Central memory CD8-positive, alpha-beta T cell (primary cell): ENCODE measurements around the gene ITIH1.
"Not testable (repeated sequence)": the region's sequence is repeated elsewhere in the genome, so short reads cannot be mapped to it uniquely, and the experiment has no call there.

Source experiments
- ATAC-seq: fragments of 150-1000 bp; cut with Tn5 transposase; replicated peaks from 2 replicates; pipeline ENCODE4 v1.10.0; 2022; ENCODE audit warnings: mild to moderate bottlenecking, moderate FRiP score, moderate number of reproducible peaks; ENCODE audit not compliant: poor library complexity, severe bottlenecking; ENCODE audit errors: extremely low read depth
- DNase-seq, 2 donors: peaks; one replicate each; pipeline ENCODE4 v3.0.0; 2021; ENCODE audit warnings: low spot score in 2 of 2
- H3K27ac Mint-ChIP-seq: one replicate; pipeline ENCODE4 v1.8.0; 2022; ENCODE audit warnings: low read depth, mild to moderate bottlenecking, moderate library complexity, mixed read lengths
- H3K27me3 Mint-ChIP-seq: one replicate; pipeline ENCODE4 v1.8.0; 2022; ENCODE audit warnings: mixed read lengths
- H3K36me3 Mint-ChIP-seq: one replicate; pipeline ENCODE4 v1.8.0; 2022; ENCODE audit warnings: mild to moderate bottlenecking, moderate library complexity, mixed read lengths; ENCODE audit not compliant: insufficient read depth
- H3K4me1 Mint-ChIP-seq: one replicate; pipeline ENCODE4 v1.8.0; 2022; ENCODE audit warnings: mixed read lengths
- H3K4me3 Mint-ChIP-seq: one replicate; pipeline ENCODE4 v1.8.0; 2022; ENCODE audit warnings: mild to moderate bottlenecking, moderate library complexity, mixed read lengths
- H3K9me3 Mint-ChIP-seq: one replicate; pipeline ENCODE4 v1.8.0; 2022; ENCODE audit warnings: mixed read lengths

Gene ITIH1

GRCh38 chr3:52763466-52763865 lies 13.9 kb upstream of the ITIH1 start:
- Mint-ChIP-seq H3K9me3 (no peaks in the 10 kb centered on the region), H3K27me3 (no peaks in the 10 kb centered on the region), H3K4me1 (no peaks in the 10 kb centered on the region), H3K36me3 (peaks cover 57% of the 10 kb centered on the region), H3K4me3 (no peak overlapping the region), H3K27ac (no peak overlapping the region)
- ATAC-seq (no peak), DNase-seq (no peak)

- Mint-ChIP-seq H3K9me3 (no peaks in the 10 kb centered on the region), H3K4me1 (peaks cover 21% of the 10 kb centered on the region), H3K4me3 (peak overlapping the region; percentile 94), H3K27me3 (no peaks in the 10 kb centered on the region), H3K36me3 (peaks cover 33% of the 10 kb centered on the region), H3K27ac (peak overlapping the region; percentile 74)
- DNase-seq, result no peak
- no peak for ATAC-seq
These were observed 7.5 kb upstream of the ITIH1 start for GRCh38 chr3:52769786-52770455.

- DNase-seq, result peak; percentile 56 to 59
- ATAC-seq, result peak; percentile 85
- peak within 1 kb of the TSS; percentile 74 for H3K27ac Mint-ChIP-seq
- peaks cover 25% of the 10 kb centered on the region for H3K36me3 Mint-ChIP-seq
- H3K4me3 Mint-ChIP-seq, result peak within 1 kb of the TSS; percentile 94
- H3K27me3 Mint-ChIP-seq, result no peaks in the 10 kb centered on the region
- H3K9me3 Mint-ChIP-seq, result no peaks in the 10 kb centered on the region
- H3K4me1 Mint-ChIP-seq, result peaks cover 21% of the 10 kb centered on the region
These were observed 6.7 kb upstream of the ITIH1 start, which contains the start of gene NEK4 for GRCh38 chr3:52770496-52771333. Gene NEK4 (minus strand): TSS chr3:52770940. CDS start chr3:52770746, 194 bp downstream.

GRCh38 chr3:52771334-52771681 lies 6.1 kb upstream of the ITIH1 start:
- DNase-seq (no peak), ATAC-seq (peak; percentile 17)
- peak overlapping the region; percentile 94 for H3K4me3 Mint-ChIP-seq
- H3K4me1 Mint-ChIP-seq, result peaks cover 21% of the 10 kb centered on the region
- H3K27ac Mint-ChIP-seq, result peak overlapping the region; percentile 74
- H3K27me3 Mint-ChIP-seq, result no peaks in the 10 kb centered on the region
- peaks cover 20% of the 10 kb centered on the region for H3K36me3 Mint-ChIP-seq
- H3K9me3 Mint-ChIP-seq, result no peaks in the 10 kb centered on the region

- Mint-ChIP-seq H3K4me1 (peaks cover 21% of the 10 kb centered on the region), H3K27me3 (no peaks in the 10 kb centered on the region), H3K36me3 (peaks cover 20% of the 10 kb centered on the region), H3K4me3 (peak overlapping the region; percentile 94), H3K9me3 (no peaks in the 10 kb centered on the region), H3K27ac (peak overlapping the region; percentile 74)
- ATAC-seq (no peak), DNase-seq (no peak)
These were observed 5.7 kb upstream of the ITIH1 start for GRCh38 chr3:52771702-52772101.

DNA sequence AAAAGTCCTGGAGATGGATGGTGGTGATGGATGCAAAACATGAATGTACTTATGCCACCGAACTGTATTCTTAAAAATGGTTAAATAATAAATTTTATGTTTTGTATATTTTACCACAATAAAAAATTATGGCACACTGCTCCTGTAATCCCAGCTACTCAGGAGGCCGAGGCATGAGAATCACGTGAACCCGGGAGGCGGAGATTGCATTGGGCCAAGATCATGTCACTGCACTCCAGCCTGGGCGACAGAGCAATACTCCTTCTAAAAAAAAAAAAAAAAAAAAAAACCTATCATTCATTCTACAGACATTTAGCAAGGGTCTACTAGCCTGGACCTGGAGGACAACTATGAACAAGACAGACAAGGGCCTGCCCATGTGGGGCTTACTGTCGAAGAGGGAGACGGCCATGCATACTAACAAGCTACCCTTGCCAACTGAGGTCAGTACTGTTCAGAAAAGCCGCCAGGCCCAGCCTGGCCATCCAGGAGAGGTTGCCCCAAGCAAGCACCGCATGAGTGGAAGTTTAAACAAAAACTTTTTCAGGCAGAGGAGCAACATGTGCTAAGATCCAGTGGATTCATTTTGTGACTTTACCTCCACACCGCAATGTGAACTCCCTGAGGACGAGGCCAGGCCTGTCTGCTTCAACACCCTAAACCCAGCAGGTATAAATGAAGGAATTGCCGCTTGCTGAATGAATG lies 3.9 kb upstream of the ITIH1 start:
- DNase-seq (peak in 1 of 2 donors; percentile 7), ATAC-seq (no peak)
- Mint-ChIP-seq H3K36me3 (peaks cover 12% of the 10 kb centered on the region), H3K27me3 (peaks cover 5% of the 10 kb centered on the region), H3K9me3 (no peaks in the 10 kb centered on the region), H3K27ac (no peak overlapping the region), H3K4me1 (peaks cover 21% of the 10 kb centered on the region), H3K4me3 (no peak overlapping the region)

- ATAC-seq (no peak), DNase-seq (no peak)
- Mint-ChIP-seq H3K27ac (no peak overlapping the region), H3K36me3 (peaks cover 9% of the 10 kb centered on the region), H3K4me3 (no peak overlapping the region), H3K9me3 (no peaks in the 10 kb centered on the region), H3K27me3 (peaks cover 7% of the 10 kb centered on the region), H3K4me1 (peaks cover 20% of the 10 kb centered on the region)
These were observed 3.2 kb upstream of the ITIH1 start for GRCh38 chr3:52774066-52774713.

- Mint-ChIP-seq H3K4me3 (no peak overlapping the region), H3K4me1 (peaks cover 10% of the 10 kb centered on the region), H3K9me3 (no peaks in the 10 kb centered on the region), H3K27ac (no peak overlapping the region), H3K36me3 (peaks cover 9% of the 10 kb centered on the region), H3K27me3 (peaks cover 7% of the 10 kb centered on the region)
- DNase-seq (no peak), ATAC-seq (no peak)
These were observed 2.2 kb upstream of the ITIH1 start for GRCh38 chr3:52774901-52775864.

DNA sequence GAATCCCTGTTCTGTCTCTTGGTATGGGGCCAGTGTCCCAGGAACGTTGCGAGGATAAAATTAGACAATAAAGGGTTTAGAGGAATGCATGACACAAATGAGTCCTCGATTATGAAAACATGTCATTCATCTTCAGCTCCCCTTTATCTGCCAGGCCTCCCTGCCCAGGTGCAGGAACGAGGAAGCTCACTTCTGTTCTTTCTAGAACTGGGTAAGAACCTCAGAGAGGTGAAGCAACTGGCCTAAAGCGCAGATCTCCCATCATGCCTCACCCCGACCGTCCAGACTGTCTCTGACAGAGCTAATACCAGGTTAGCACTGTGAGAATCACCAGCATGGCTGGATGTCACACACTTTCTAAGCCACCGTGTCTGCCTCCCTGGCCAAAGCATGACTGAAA lies 1.5 kb upstream of the ITIH1 start:
- Mint-ChIP-seq H3K4me1 (peaks cover 10% of the 10 kb centered on the region), H3K36me3 (peaks cover 8% of the 10 kb centered on the region), H3K27ac (no peak overlapping the region), H3K27me3 (peaks cover 7% of the 10 kb centered on the region), H3K4me3 (no peak overlapping the region), H3K9me3 (no peaks in the 10 kb centered on the region)
- DNase-seq, result peak in 1 of 2 donors; percentile 1
- no peak for ATAC-seq

- not testable (repeated sequence) for H3K27me3 Mint-ChIP-seq, H3K4me1 Mint-ChIP-seq, DNase-seq, H3K36me3 Mint-ChIP-seq, H3K27ac Mint-ChIP-seq, ATAC-seq, H3K9me3 Mint-ChIP-seq, H3K4me3 Mint-ChIP-seq
These were observed 913 bp upstream of the ITIH1 start for GRCh38 chr3:52776486-52776885.

- H3K4me1 Mint-ChIP-seq, result peaks cover 5% of the 10 kb centered on the region
These were observed 783 bp downstream of the ITIH1 start for GRCh38 chr3:52777959-52778805.

More at GRCh38 chr3:52777959-52778805, 783 bp downstream of the ITIH1 start:
- DNase-seq, result peak in 1 of 2 donors; percentile 12
- no peaks in the 10 kb centered on the region for H3K36me3 Mint-ChIP-seq
- H3K9me3 Mint-ChIP-seq, result no peaks in the 10 kb centered on the region
- H3K4me3 Mint-ChIP-seq, result no peak overlapping the region
- peaks cover 18% of the 10 kb centered on the region for H3K27me3 Mint-ChIP-seq
- no peak for ATAC-seq
- no peak overlapping the region for H3K27ac Mint-ChIP-seq
